HG03558 (cell line): ENCODE measurements around the gene SSUH2.
"Not testable (repeated sequence)": the region's sequence is repeated elsewhere in the genome, so short reads cannot be mapped to it uniquely, and the experiment has no call there.

Experiments used
- ATAC-seq: cut with Tn5 transposase; IDR thresholded peaks from one replicate; pipeline ENCODE4 v1.9.1; 2021; ENCODE audit warnings: moderate number of reproducible peaks; ENCODE audit not compliant: unreplicated experiment; ENCODE audit errors: extremely low read depth

The SSUH2 gene

GRCh38 chr3:8593021-8593827, 51.4 kb downstream of the SSUH2 start:
- no peak for ATAC-seq

DNA sequence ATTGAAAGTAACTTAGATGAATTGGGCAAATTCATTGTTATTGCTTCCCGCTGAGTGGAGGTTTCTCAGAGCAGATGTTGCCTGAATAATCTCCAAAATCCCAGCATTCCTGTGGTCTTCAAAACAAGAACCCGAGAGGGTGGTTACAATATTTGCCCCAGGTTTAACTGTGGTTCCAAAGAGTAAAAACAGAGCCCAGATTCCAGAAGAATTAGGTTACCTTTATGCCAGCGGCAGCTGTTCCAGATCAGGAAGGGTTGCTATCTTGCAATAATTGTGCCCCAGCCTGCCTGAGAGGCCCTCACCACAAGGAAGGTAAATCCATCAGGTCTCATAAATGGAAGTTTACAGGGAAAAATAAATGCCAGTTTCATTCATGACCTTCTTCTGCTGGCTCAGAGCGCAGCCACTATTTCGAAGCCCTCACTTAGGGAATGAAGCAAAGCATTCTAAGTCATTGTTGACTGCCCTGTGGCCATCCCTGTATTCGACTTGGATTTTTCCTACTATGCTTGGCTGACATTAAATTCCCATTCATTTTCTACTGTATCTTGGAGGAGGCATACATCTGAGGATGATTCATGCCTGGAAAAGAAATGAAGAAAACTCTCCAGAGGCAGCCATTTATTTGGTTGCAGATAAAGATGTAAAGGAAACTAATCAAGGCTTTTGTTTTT, 54.6 kb downstream of the SSUH2 start:
- no peak for ATAC-seq

- no peak for ATAC-seq
Observed at GRCh38 chr3:8584661-8585060, 59.9 kb downstream of the SSUH2 start.

- ATAC-seq: no peak
Observed at GRCh38 chr3:8581806-8582445, 62.7 kb downstream of the SSUH2 start.

DNA sequence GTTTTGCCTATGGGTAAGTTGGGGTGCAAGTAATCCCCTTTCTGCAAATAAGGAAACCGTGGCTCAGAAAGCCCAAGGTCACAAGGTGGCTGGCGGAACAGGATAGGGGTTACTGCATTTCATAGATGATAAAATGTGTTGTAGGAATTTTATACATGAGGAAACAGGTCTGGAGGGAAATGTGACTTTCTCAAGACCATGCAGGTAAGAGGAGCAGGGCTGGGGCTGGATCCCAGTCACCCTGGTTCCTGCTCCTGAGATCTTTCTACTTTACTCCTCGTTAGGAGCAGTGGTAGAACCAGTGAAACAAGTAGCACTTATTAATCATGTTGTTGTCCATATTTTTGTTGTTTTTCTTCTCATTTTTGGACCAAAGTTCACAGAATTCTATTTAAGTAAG, 63.2 kb downstream of the SSUH2 start:
- ATAC-seq: no peak

DNA sequence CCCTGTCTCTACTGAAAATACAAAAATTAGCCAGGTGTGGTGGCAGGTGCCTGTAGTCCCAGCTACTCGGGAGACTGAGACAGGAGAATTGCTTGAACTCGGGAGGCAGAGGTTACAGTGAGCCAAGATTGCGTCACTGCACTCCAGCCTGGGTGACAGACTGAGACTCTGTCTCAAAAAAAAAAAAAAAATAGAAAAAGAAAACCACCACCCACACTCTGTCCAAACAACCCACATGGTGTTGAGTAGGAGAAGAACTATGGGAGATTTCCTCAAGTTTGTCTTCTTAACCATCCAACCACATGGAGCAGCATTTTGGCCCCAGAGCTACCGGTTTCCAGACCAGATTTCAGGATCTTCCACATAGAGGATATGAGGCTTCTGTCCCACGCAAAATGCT, 64.2 kb downstream of the SSUH2 start:
- not testable (repeated sequence) for ATAC-seq

GRCh38 chr3:8579943-8580342, 64.7 kb downstream of the SSUH2 start:
- ATAC-seq: no peak

DNA sequence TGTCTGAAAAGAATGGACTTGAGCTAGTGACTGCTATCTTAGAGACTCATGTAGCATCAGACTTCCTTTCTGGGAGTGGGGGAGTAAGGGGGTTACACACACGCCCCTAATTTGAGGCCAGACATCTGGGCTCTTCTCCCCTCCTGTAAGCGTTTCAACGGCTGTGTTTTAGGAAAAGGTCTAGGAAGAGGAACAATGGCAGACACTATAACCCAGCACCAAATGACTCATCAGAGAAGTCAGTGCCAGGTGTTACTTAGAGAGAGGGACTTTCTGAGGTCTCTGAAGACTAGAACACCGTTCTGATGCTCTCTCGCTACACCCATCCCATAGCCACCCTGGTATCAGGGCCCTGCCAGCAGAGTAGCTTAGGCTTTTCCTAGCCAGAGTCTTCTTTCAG, 65.5 kb downstream of the SSUH2 start:
- peak; percentile 98 for ATAC-seq

- ATAC-seq: no peak
Observed at GRCh38 chr3:8578282-8578681, 66.3 kb downstream of the SSUH2 start.

GRCh38 chr3:8576841-8577571, 67.6 kb downstream of the SSUH2 start:
- ATAC-seq: no peak

DNA sequence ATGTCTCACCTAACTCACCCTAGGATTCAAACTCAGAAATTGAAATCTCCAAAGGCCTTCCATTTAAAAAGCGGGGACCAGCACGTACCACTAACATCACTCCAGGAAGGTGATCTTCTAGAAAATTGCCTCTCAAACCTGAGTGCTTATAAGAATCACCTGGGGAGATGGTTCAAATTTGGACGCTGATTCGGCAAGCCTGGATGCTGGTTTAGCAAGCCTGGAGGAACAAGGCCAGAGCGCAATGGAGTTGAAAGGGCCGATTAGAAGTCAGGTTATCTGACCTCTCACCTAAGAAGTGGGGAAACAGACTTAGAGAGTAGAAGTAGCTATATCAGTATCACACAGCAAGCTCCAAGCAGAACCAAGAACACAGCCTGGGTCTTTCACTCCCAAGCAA, 68.2 kb downstream of the SSUH2 start:
- ATAC-seq: no peak

- ATAC-seq: no peak
Observed at GRCh38 chr3:8575364-8576104, 69.1 kb downstream of the SSUH2 start.

DNA sequence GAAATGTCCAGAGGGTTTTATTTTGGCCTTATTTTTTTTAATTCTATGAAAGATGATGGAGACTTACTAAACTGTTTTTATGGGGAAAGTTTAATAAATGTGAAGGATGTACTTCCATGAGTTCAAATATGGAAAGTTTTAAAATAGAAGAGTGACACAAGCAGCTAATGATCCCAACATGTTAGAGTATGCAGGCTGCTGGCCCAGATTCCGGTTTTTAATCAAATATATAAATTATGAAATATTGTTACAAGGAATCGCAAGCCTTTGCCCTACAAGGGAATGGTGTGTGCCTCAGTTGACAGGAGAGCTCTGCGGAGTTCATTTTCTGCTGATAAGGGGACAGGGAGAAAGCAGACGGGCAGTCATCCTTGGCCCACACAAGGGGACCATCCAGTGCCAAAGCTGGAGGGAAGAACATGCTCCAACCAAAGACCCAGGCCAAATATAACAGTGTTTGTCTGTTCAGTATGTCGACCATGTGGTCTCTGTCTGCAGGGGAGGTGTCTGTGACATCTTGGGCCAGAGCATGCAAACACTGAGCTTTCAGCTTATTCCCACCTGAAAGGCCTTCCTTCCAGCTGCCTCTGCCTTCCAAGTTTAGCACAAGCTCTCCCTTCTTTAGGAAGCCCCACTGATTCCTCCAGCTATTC, 69.8 kb downstream of the SSUH2 start:
- no peak for ATAC-seq

DNA sequence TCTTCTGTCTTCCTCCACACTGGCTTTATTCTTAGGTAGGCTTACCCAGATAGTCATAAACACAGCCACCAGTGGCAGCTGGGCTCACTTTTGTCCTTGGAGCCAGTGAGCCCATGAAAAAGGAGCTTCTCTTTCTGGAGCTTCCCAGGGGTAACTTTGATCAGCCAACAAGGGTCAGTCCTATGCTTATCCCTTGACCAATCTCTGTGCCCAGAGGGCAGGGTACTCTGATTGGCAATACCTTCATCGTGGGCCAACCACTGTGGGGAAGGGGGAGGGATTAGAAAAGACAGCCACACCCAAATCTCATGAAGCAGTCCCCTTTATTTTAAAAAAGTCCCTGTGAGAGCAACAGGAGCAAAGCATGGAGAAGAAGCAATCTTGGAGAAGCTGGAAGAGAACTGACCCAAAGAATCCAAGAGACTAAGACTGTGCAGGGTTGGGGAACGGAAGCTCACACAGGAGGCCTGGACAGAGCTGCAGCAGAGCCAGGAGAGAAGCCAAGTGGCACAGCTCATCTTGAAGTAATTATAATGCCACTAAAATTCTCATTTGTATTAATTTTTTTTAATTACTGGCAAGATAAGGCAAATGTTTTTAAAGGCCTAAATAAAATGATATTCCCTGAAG, 70.4 kb downstream of the SSUH2 start:
- ATAC-seq: no peak

DNA sequence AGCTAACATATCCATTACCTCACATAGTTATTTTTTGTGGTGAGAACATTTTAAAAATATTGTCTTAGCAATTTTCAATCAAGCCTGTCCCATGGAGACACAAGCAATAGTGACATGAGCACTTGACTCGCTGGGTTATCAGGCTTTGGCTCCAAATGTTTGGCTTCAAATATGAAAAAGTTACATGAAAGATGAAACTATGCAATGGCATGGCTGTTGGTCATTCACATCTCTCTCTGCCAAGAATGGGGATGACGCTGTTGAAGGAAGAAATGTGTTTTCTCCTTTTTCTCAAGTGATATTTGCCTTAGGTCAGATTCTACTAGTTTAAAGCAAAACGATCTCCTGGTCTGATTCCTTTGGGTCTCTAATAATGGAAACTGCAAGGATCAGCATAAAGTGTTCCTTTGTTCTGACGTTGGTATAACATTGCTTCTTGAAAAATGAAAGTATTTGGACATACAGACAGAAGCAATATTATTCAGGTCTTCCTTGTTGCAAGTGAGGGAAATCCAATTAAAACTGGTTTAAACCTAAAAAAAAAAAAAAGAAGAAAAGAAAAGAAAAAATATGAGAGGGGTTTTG, 71.2 kb downstream of the SSUH2 start:
- ATAC-seq: no peak

DNA sequence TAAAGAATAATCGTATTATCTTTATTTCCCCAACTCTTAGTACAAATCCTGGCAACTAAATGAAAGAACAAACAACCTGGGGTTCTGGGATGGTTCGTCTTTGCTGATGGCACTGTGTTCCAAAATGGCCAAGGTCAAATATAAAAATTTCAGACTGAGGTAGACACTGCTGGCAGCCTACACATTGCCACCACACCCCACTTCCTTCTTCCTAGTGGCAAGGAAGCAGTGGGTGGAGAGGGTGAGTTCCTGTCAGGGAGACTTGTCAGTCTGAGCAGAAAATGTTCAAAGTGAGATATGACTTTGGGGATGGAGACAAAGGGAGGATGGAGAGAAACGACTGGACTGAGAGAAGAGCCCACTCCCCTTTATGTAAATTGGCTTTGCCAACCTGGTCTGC, 73.3 kb downstream of the SSUH2 start:
- ATAC-seq: no peak
